Inflammatory macrophage treated with lipopolysaccharide for 4 hours (primary cell): ENCODE data around the gene LBX2.

ENCODE experiments used
- DNase-seq: peaks from one replicate; pipeline ENCODE4 v3.0.0-alpha.2; 2020

LBX2 gene

GRCh38 chr2:74450570-74451190 lies 48.7 kb downstream of the LBX2 start:
- no peak for DNase-seq

GRCh38 chr2:74448771-74449170 lies 50.6 kb downstream of the LBX2 start:
- no peak for DNase-seq
